Lower lobe of right lung (tissue), 2 donors: Measurements from ENCODE around the gene C9orf78. TPM values are rescaled to one million over a fixed set of nuclear protein-coding genes. Genes with fewer than 3 reads are reported as not detected.

Experiments
- ATAC-seq, 2 donors: fragments of 200-7000 bp; cut with Tn5 transposase; one replicate each; pipeline ENCODE4 v1.9.1; 2020 to 2022; ENCODE audit warnings: mild to moderate bottlenecking in 2 of 2, moderate library complexity in 2 of 2
- DNase-seq: peaks from one replicate; pipeline ENCODE4 v3.0.0-alpha.2; 2020
- H3K27ac ChIP-seq: fragments of 200-600 bp; one replicate; pipeline ENCODE4 v1.8.0; 2022
- H3K27me3 ChIP-seq: fragments of 200-600 bp; one replicate; pipeline ENCODE4 v1.8.0; 2022; ENCODE audit warnings: low read depth
- H3K36me3 ChIP-seq: fragments of 200-600 bp; one replicate; pipeline ENCODE4 v1.8.0; 2022; ENCODE audit warnings: mild to moderate bottlenecking
- H3K4me1 ChIP-seq: fragments of 200-600 bp; one replicate; pipeline ENCODE4 v1.8.0; 2022
- H3K4me3 ChIP-seq: fragments of 200-600 bp; one replicate; pipeline ENCODE4 v1.8.0; 2022; ENCODE audit warnings: mild to moderate bottlenecking
- H3K9me3 ChIP-seq: fragments of 200-600 bp; one replicate; pipeline ENCODE4 v1.8.0; 2022
- CTCF ChIP-seq: fragments of 200-600 bp; IDR thresholded peaks from one replicate; pipeline ENCODE4 v1.8.0; 2022; ENCODE audit warnings: antibody characterized with exemption, mild to moderate bottlenecking
- intact Hi-C: fragments of 100-400 bp; cut with DNase I; formaldehyde crosslinking; loops from one replicate; pipeline ENCODE4 v1.11.0; 2022
- total RNA-seq: library from RNA; stranded (reverse); fragmentation: NEBNext Ultra II Directional; extraction: Animal tissue kit (Norgen Biotek cat#: 25700); gene quantifications from one replicate; pipeline ENCODE4 v1.2.1, GENCODE V29; 2021
- donor health status: DM: no; HTN: yes; CAD: no; lungs with severe emphysema.

C9orf78 gene
- total RNA-seq, 1 donor from 2014 or later, result 42.0 TPM

GRCh38 chr9:129816501-129817435 is 18.3 kb downstream of the C9orf78 start:
- ATAC-seq (peak; percentile 64 to 66), DNase-seq (peak; percentile 72)
- Histone ChIP-seq H3K4me3 (no peak overlapping the region), H3K27me3 (no peaks in the 10 kb centered on the region), H3K36me3 (peaks cover 99% of the 10 kb centered on the region), H3K27ac (no peak overlapping the region), H3K9me3 (no peaks in the 10 kb centered on the region), H3K4me1 (no peaks in the 10 kb centered on the region)
- intact Hi-C loops, result no loop called here
- no peak for TF ChIP-seq CTCF

GRCh38 chr9:129815278-129815677 is 19.8 kb downstream of the C9orf78 start:
- intact Hi-C loops, result no loop called here
- Histone ChIP-seq H3K4me3 (no peak overlapping the region), H3K27me3 (no peaks in the 10 kb centered on the region), H3K9me3 (no peaks in the 10 kb centered on the region), H3K36me3 (peaks cover 99% of the 10 kb centered on the region), H3K4me1 (no peaks in the 10 kb centered on the region), H3K27ac (no peak overlapping the region)
- ATAC-seq (no peak), DNase-seq (peak; percentile 27)
- no peak for TF ChIP-seq CTCF

- intact Hi-C loops, result no loop called here
- TF ChIP-seq CTCF, result no peak
- H3K27ac ChIP-seq, result no peak overlapping the region
- ATAC-seq (no peak), DNase-seq (peak; percentile 40)
- peaks cover 99% of the 10 kb centered on the region for H3K36me3 ChIP-seq
- no peaks in the 10 kb centered on the region for H3K27me3 ChIP-seq
- H3K9me3 ChIP-seq, result no peaks in the 10 kb centered on the region
- no peaks in the 10 kb centered on the region for H3K4me1 ChIP-seq
- no peak overlapping the region for H3K4me3 ChIP-seq
These were observed 20.4 kb downstream of the C9orf78 start for GRCh38 chr9:129814432-129815223.

- intact Hi-C loops, result no loop called here
These were observed 21.4 kb downstream of the C9orf78 start for GRCh38 chr9:129813661-129814060.

More at GRCh38 chr9:129813661-129814060, 21.4 kb downstream of the C9orf78 start:
- peaks cover 99% of the 10 kb centered on the region for H3K36me3 ChIP-seq
- DNase-seq (peak; percentile 13), ATAC-seq (no peak)
- no peaks in the 10 kb centered on the region for H3K4me1 ChIP-seq
- H3K4me3 ChIP-seq, result no peak overlapping the region
- H3K27me3 ChIP-seq, result no peaks in the 10 kb centered on the region
- no peak for TF ChIP-seq CTCF
- H3K27ac ChIP-seq, result no peak overlapping the region
- no peaks in the 10 kb centered on the region for H3K9me3 ChIP-seq
